Smooth muscle cell of the brain vasculature (primary cell): Measurements from ENCODE around the gene SUV39H1.
"Not testable (repeated sequence)": the region's sequence is repeated elsewhere in the genome, so short reads cannot be mapped to it uniquely, and the experiment has no call there.

Source experiments
- DNase-seq: peaks from one replicate; pipeline ENCODE4 v3.0.0-alpha.2; 2012; ENCODE audit warnings: low read depth, low spot score

The SUV39H1 gene, protein sequence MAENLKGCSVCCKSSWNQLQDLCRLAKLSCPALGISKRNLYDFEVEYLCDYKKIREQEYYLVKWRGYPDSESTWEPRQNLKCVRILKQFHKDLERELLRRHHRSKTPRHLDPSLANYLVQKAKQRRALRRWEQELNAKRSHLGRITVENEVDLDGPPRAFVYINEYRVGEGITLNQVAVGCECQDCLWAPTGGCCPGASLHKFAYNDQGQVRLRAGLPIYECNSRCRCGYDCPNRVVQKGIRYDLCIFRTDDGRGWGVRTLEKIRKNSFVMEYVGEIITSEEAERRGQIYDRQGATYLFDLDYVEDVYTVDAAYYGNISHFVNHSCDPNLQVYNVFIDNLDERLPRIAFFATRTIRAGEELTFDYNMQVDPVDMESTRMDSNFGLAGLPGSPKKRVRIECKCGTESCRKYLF

DNA sequence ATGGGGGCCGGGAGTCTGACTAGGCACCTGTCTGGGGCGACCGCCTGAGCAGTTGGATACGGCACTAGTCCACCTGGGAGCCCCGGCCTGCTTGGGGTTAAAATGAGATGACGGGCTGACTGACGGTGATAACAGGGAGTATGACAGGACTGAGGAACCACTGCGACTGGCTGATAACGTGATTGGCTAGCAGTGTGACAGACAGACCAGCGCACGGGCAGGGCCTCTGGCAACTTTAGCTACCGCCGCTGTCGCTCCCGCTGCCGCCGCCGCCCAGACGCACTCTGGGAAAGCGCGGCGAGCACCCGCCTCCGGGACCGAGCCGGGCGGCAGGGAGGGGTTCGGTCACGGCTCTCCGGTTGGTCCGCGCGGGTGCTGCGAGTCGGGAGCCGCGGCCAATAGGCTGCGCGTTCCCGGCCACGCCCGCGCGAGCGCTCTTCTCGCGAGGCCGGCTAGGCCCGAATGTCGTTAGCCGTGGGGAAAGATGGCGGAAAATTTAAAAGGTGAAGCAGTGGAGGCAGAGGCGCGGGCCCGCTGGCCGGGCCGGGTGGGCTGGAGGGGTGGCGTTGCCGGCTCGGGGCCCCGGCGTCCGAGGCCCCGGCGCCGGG is at the start of gene SUV39H1:
TSS of gene SUV39H1 (plus strand) at position 434 of the 608 bp plus-strand sequence. CDS start at position 485, 51 bp downstream.
- peak; percentile 54 for DNase-seq

DNA sequence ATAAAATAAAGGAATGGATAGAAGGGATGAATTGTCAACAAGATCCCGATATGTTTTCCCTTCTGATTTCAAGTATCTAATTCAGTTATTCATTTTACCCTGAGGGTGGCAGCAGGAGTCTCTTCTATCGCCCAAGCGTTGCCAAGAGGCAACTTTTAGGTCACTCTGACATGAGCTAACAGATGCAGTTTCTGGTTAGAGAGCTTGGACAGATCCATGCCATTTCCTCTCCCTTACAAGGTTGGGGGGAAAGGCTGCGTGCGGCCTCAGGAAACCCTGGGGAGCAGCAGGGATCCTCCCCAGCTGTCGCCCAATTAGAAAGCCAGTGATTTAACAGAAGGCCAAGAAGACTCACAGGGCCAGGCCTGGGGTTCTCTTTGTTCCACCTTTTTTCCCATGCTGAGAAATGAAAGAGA is 48.2 kb upstream of the SUV39H1 start:
- DNase-seq = peak; percentile 15

DNA sequence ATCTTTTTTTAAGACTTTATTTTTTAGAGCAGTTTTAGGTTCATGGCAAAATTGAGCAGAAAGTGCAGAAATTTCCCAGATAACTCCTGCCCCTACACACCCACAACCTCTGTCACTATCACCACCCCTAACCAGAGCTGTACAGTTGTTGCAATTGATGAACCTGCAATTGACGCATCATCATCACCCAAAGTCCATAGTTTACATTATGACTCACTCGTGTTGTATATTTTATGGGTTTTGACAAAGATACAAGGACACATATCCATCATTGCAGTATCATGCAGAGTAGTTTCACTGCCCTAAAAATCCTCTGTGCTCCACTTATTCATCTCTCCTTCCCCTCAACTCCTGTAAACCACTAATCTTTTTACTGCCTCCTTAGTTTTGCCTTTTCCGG is 47.4 kb upstream of the SUV39H1 start:
- no peak for DNase-seq

DNA sequence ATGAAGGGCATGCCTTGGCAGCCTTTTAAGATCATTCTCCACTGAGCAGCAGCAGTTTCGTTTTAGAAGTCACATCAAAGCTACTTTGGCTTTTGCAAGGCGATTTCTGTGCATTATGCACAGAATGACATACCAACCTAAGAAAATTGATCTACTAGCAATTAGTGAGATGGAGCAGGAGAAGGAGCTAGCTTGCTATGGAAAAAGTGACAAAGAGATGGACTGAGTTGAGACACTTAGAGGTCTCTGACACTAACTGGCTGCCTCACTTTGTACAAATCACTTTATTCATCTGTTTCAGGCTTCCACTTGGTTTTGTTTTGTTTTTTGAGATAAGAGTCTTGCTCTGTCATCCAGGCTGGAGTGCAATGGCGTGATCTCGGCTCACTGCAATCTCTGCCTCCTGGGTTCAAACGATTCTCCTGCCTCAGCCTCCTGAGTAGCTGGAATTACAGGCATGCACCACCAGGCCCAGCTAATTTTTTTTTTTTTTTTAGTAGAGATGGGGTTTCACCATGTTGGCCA is 44.4 kb upstream of the SUV39H1 start:
- not testable (repeated sequence) for DNase-seq

DNA sequence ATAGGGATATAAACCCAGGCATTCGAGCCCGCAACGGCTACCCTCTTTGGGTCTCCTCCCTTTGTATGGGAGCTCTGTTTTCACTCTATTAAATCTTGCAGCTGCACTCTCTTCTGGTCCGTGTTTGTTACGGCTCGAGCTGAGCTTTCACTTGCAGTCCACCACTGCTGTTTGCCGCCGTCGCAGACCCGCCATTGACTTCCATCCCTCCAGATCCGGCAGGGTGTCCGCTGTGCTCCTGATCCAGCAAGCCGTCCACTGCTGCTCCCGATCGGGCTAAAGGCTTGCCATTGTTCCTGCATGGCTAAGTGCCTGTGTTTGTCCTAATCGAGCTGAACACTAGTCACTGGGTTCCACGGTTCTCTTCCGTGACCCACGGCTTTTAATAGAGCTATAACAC is 41.8 kb upstream of the SUV39H1 start:
- not testable (repeated sequence) for DNase-seq

DNA sequence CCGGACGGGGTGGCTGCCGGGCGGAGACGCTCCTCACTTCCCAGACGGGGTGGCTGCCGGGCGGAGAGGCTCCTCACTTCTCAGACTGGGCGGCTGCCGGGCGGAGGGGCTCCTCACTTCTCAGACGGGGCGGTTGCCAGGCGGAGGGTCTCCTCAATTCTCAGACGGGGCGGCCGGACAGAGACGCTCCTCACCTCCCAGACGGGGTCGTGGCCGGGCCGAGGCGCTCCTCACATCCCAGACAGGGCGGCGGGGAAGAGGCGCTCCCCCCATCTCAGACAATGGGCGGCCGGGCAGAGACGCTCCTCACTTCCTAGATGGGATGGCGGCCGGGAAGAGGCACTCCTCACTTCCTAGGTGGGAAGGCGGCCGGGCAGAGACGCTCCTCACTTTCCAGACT is 36.8 kb upstream of the SUV39H1 start:
- DNase-seq = not testable (repeated sequence)

DNA sequence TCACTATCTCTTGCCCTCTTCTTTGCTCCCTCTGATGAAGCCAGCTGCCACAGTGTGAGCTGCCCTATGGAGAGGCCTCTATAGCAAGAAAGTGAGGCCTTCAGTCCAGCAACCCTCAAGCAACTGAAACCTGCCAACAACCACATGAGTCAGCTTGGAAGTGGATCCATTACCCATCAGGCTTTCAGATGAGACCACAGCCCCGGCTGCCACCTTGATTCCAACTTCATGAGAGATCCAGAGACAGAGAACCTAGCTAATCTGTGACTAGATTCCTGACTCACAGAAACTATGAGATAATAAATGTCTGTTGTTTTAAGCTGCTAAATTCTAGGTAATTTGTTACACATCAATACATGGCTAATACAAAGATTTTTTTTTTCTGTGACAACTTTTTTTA is 33.3 kb upstream of the SUV39H1 start:
- DNase-seq = no peak

DNA sequence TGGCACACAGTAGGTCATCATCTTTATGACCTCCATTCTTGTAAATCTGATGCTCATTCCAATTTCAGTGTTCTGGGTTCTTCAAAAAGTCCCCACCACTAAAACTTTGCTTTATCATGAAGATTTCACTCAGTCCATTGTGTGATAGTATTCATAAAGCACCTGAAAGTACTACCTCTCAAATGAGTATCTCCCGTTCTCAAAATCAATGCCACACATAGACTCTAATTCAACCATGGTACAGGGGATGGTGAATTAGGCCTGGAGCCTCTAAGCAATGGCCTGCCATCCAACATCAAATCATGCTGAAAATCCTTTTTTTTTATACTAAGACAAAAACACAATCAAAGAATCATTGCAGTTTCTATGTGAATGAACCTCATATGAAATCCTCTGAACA is 32.4 kb upstream of the SUV39H1 start:
- no peak for DNase-seq

DNA sequence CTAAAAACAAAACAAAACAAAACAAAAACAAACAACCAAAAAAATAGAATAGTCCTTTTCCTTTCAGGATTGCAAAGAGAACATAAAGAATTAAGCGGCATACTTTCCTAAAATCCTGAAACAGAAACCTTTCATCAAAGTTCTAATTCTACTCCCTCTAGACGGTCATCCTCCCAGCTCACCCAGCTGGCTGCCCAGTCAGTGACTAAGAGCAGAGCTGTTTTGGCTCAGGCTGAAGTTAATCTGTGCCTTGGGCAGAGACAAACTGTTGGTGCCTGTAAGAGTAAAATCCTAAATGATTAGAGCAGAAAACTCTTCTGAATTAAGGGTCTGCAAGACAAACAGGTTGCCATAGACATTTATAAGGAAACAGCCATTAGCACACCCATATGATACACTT is 30.5 kb upstream of the SUV39H1 start:
- no peak for DNase-seq

DNA sequence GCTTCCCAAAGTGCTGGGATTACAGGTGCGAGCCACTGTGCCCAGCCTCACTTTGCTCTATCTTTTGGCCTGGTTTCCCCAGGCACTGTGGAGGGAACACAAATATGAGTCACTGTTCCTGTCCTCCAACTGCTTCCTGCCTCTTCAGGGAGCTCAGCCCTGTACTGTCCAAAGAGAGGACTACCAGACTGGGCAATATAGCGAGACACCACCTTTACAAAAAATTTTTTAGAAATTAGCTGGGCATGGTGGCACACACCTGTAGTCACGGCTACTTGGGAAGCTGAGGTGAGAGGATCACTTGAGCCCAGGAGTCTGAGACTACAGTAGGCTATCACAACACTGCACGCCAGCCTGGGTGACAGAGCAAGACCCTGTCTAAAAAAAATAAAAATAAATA is 29.9 kb upstream of the SUV39H1 start:
- DNase-seq = no peak

DNA sequence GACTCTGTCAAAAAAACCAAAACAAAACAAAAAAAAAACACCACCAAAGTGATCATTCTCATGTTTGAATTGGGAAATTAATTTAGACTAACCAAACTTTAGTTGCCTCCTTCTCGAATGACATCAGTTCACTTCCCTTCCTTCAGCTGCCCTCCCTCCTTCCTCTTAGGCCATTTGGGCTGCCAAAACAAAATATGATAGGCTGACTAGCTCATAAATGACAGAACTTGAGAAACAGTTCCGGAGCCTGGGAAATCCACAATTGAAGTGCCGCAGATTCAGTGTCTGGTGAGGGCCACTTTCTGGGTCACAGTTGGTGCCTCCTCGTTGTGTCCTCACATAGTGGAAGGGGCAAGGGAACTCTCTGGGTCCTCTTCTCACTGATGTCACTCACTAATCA is 29.0 kb upstream of the SUV39H1 start:
- DNase-seq = no peak

DNA sequence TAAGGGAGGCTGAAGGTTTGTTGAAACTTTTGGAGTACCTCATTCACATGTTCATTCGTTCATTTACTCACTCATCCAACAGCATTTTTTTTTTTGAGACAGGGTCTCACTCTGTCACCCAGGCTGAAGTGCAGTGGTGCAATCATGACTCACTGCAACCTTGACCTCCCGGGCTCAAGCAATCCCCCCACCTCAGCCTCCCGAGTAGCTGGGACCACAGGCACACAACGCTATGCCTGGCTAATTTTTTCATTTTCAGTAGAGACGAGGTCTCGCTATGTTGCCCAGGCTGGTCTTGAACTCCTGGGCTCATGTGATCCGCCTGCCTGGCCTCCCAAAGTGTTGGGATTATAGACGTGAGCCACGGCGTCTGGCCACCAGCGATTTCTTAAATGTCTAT is 28.3 kb upstream of the SUV39H1 start:
- DNase-seq = not testable (repeated sequence)

DNA sequence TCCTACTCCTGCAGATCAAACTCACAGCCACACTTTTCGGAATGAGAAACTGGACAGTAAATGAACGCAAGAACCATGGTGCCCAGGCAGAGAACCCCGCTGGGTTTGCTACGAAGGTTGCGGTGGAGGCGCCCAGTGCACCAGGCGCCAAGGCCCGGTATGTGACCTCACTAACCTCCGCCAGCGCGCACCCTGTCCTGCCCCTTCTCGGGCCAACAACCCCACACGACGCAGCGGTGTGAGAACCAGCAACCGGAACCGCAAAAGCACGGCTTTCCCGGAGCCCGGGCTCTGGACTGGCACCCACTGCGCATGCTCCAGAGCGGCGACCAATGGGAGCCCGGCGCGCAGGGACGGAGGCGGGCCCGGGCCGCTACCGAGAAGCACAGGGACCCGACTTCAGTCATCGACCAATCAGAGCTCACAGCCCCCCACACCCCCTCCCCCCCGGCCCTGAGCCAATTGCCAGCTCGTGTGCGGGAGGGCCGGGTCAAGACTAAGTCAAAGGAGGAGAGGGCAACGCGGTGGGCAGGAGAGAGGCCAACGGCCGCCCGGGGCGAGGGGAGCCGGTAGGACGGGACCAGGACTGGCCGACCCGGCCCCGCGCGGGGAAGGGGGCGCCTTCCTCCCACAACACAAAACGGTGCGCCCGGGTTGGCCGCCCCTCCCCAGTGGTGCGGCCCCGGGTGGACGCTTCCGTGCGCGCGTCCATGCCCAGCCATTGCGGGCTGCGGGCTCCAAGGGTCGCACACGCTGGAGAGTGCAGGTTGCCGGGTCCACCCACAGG is 20.2 kb upstream of the SUV39H1 start:
- peak; percentile 44 for DNase-seq

DNA sequence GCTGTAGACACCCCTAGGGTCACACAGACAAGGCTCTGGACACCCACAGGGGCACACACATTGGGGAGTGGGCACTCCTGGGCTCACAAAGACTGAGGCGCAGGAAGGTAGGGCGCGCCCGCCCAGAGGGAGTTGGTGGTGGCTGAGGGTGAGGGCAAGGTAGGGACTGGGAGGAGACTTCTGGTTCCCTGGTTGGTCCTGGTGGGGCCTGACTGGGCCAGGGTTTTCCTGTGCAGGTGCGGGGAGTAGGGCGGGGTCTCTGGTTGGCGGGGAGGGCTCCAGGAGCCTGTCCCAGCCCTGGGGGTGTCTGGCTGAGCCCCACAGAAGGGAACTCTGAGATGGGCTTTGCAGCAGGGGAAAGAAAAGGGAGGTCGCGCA is 19.7 kb upstream of the SUV39H1 start:
- no peak for DNase-seq

DNA sequence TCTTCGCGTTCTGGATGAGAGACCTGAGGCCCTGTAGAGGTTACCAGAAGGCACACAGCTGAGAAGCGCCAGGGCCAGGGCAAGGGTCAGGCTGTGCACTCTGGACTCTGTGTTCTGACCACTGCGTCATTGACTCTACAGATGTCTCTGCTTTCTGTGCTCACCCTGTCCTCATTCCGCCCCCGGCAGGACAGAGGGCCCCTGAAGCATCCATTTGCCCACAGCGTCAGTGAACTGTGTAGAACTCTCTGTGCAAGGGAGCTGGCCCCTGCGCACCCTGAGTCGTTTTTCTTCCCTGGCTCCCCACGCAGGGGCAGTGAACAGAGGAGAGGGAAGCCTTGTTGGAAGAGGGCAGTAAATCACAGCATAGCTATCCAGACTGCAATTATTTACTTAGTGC is 19.0 kb upstream of the SUV39H1 start:
- no peak for DNase-seq

DNA sequence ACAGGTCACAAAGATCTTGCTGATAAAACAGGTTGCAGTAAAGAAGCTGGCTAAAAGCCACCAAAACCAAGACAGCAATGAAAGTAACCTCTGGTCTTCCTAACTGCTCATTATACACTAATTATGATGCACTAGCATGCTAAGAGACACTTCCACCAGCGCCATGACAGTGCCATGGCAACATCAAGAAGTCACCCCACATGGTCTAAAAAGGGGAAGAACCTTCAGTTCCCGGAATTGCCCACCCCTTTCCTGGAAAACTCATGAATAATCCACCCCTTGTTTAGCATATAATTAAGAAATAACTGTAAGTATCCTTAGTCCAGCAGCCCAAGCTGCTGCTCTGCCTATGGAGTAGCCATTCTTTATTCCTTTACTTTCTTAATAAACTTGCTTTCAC is 16.1 kb upstream of the SUV39H1 start:
- not testable (repeated sequence) for DNase-seq

DNA sequence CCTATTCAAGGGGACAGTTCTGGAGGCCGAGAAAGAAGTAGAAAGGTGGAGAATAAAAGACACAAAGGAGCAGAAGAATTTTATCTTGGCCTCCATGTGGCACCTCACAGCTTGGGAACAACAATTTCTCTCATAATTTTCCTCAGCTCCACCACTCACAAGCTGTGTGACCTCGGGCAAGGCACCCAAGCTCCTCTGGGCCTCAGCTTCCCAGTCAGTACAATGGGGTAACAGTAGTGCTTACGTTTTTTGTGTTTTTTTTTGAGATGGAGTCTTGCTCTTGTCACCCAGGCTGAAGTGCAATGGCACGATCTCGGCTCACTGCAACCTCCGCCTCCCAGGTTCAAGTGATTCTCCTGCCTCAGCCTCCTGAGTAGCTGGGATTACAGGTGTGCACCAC is 15.6 kb upstream of the SUV39H1 start:
- DNase-seq = not testable (repeated sequence)

DNA sequence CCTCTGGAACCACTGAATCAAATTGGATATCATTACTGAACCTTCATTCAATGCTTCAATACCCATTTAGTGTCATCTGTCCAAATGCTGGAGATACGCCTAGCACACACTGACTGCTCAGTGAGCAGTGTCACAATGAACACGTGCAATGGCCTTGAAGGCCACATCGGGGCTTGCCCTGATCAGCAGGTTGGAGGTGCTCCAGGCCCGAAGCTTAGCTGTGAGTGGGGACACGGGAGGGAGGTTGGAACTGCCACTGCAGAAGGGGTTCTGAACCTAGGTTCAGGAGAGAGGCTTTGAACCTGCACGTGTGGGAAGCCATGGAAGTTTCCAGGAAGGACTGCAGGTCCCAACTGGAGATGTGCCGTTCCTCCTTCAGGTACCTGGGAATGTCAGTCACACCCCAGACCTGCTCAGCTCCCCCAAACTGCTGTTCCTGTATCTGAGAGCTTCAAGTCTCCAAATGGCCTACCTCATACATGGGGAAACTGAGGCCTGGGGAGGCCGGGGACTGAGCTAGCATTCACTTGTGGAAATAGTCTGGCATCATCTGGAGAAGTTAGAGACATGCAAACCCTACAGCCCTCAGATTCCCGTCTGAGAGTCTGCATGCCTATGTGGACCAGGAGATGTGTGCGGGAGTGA is 14.9 kb upstream of the SUV39H1 start:
- DNase-seq = no peak

DNA sequence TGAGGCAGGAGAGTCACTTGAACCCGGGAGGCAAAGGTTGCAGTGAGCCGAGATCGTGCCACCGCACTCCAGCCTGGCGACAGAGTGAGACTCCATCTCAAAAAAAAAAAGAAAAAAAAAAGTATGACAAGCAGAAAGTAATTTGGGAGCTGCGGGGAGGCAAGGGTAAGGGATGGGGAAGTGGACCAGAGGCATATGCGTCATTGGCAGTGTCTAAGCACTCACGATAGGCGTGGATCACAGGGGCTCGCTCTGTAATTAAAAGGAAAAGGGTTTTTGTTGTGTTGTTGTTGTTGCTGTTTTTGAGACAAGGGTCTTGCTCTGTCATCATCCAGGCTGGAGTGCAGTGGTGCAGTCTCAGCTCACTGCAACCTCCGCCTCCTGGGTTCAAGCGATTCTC is 13.7 kb upstream of the SUV39H1 start:
- not testable (repeated sequence) for DNase-seq

DNA sequence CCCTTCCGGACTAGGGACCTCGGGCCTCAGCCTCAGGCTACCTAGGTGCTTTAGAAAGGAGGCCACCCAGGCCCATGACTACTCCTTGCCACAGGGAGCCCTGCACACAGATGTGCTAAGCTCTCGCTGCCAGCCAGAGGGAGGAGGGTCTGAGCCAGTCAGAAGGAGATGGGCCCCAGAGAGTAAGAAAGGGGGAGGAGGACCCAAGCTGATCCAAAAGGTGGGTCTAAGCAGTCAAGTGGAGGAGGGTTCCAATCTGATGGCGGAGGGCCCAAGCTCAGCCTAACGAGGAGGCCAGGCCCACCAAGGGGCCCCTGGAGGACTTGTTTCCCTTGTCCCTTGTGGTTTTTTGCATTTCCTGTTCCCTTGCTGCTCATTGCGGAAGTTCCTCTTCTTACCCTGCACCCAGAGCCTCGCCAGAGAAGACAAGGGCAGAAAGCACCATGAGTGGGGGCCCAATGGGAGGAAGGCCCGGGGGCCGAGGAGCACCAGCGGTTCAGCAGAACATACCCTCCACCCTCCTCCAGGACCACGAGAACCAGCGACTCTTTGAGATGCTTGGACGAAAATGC is 13.0 kb upstream of the SUV39H1 start, which contains the start of gene WAS:
TSS of gene WAS (plus strand) at position 389 of the 572 bp plus-strand sequence. CDS start at position 444, 55 bp downstream.
- no peak for DNase-seq

DNA sequence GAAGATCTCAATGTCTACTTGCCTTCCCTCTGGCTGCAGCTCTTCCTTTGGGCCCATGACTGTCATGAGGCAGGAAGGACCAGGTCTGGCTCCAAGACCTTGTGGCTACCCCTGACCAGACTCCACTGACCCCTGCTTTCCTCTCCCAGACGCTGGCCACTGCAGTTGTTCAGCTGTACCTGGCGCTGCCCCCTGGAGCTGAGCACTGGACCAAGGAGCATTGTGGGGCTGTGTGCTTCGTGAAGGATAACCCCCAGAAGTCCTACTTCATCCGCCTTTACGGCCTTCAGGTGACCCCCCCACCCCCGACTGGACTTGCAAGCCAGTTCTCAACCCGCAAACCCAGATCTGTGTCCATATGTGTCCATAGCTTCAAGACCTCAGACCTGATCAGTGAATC is 12.4 kb upstream of the SUV39H1 start:
- DNase-seq = no peak
